Measurements from ENCODE around the gene NEO1.

NEO1 gene

GRCh38 chr15:73051391-73051806 is 864 bp upstream of the NEO1 start:
- H3K4me1 ChIP-seq (ENCODE audit: insufficient read depth, low read length): peaks cover 17% of the 10 kb centered on the region
- peak overlapping the region; percentile 82 for H3K4me2 ChIP-seq (ENCODE audit: insufficient read depth, low read length)
- H4K20me1 ChIP-seq (ENCODE audit: insufficient read depth, low read length): 0 out of 2 replicates have a peak, but pooled peaks cover 1% of the 10 kb centered on the region
- H3K27me3 ChIP-seq (ENCODE audit: insufficient read depth, low read length, poor library complexity): peaks cover 29% of the 10 kb centered on the region
- ATAC-seq (ENCODE audit: insufficient read depth, low read depth) (no peak), DNase-seq (no peak)
- TF ChIP-seq, protein P1, sequence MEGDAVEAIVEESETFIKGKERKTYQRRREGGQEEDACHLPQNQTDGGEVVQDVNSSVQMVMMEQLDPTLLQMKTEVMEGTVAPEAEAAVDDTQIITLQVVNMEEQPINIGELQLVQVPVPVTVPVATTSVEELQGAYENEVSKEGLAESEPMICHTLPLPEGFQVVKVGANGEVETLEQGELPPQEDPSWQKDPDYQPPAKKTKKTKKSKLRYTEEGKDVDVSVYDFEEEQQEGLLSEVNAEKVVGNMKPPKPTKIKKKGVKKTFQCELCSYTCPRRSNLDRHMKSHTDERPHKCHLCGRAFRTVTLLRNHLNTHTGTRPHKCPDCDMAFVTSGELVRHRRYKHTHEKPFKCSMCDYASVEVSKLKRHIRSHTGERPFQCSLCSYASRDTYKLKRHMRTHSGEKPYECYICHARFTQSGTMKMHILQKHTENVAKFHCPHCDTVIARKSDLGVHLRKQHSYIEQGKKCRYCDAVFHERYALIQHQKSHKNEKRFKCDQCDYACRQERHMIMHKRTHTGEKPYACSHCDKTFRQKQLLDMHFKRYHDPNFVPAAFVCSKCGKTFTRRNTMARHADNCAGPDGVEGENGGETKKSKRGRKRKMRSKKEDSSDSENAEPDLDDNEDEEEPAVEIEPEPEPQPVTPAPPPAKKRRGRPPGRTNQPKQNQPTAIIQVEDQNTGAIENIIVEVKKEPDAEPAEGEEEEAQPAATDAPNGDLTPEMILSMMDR (IDR thresholded peaks at IDR 0.05; ENCODE audit: borderline replicate concordance, extremely low read depth, low read length, poor library complexity, severe bottlenecking): no peak
- TF ChIP-seq EZH2 (IDR thresholded peaks at IDR 0.05; ENCODE audit: borderline replicate concordance, low read depth, low read length, severe bottlenecking): no peak
- H3K9me3 ChIP-seq (ENCODE audit: insufficient read depth, low read length, severe bottlenecking): no peaks in the 10 kb centered on the region
- H3K36me3 ChIP-seq (ENCODE audit: insufficient read depth, low read length): no peaks in the 10 kb centered on the region
- no peak overlapping the region; the same call in 1 of the 2 replicates for H3K27ac ChIP-seq (ENCODE audit: low read length)
- peak overlapping the region; percentile 84 for H2AFZ ChIP-seq (ENCODE audit: low read depth, low read length)
- no peaks in the 10 kb centered on the region for H3K79me2 ChIP-seq (ENCODE audit: insufficient read depth, low read length)
- H3K9ac ChIP-seq (ENCODE audit: low read depth, low read length): peak overlapping the region; percentile 71
- H3K4me3 ChIP-seq (ENCODE audit: low read depth in 1 of 2, low read length in 2 of 2): peak overlapping the region; percentile 59 to 73; a peak in 3 of 4 replicates

DNA sequence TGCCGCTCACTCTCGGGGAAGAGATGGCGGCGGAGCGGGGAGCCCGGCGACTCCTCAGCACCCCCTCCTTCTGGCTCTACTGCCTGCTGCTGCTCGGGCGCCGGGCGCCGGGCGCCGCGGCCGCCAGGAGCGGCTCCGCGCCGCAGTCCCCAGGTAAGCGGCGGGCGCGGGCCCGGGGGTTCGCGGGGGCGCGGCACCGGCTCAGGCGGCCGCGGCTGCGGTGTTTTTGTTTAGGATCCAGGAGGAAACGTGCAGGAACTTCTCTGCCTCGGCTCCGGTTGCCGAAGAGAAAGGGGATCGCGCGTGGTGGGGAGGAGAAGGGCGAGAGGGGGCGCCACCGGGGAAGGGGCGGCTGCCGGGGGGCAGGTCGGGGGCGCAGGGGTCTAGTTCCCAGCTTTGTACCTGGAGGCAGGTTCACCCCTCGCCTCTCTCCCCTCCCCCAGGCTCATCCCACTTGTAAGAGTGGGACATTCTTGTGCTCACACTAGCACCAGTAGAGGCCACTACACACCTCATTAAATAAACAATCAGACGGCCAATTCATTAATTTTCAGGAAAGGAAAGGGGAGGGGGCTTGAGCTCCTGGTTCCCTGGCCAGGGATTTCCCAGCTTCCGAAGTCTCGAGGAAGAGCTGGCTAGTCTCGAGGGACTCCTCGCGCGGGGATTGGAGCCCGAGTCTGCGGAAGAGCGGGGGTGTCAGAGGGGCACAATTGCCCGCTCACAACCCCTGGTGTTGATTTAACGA is 562 bp downstream of the NEO1 start:
- H3K9me3 ChIP-seq (ENCODE audit: insufficient read depth, low read length, severe bottlenecking): no peaks in the 10 kb centered on the region
- H2AFZ ChIP-seq (ENCODE audit: low read depth, low read length): peak overlapping the region; percentile 53
- no peak for TF ChIP-seq EZH2 (IDR thresholded peaks at IDR 0.05; ENCODE audit: borderline replicate concordance, low read depth, low read length, severe bottlenecking)
- TF ChIP-seq, protein P1 (IDR thresholded peaks at IDR 0.05; ENCODE audit: borderline replicate concordance, extremely low read depth, low read length, poor library complexity, severe bottlenecking): peak; percentile 46
- peak overlapping the region; percentile 36 to 67; a peak in 3 of 4 replicates for H3K4me3 ChIP-seq (ENCODE audit: low read depth in 1 of 2, low read length in 2 of 2)
- peak overlapping the region; percentile 86 for H3K4me2 ChIP-seq (ENCODE audit: insufficient read depth, low read length)
- H3K27me3 ChIP-seq (ENCODE audit: insufficient read depth, low read length, poor library complexity): peaks cover 25% of the 10 kb centered on the region
- no peaks in the 10 kb centered on the region for H3K36me3 ChIP-seq (ENCODE audit: insufficient read depth, low read length)
- H3K4me1 ChIP-seq (ENCODE audit: insufficient read depth, low read length): peaks cover 17% of the 10 kb centered on the region
- DNase-seq (peak; percentile 29), ATAC-seq (ENCODE audit: insufficient read depth, low read depth) (peak; percentile 61)
- no peaks in the 10 kb centered on the region for H3K79me2 ChIP-seq (ENCODE audit: insufficient read depth, low read length)
- peak overlapping the region; percentile 15; the same call in 1 of the 2 replicates for H3K27ac ChIP-seq (ENCODE audit: low read length)
- H3K9ac ChIP-seq (ENCODE audit: low read depth, low read length): peak overlapping the region; percentile 59
- H4K20me1 ChIP-seq (ENCODE audit: insufficient read depth, low read length): 0 out of 2 replicates have a peak, but pooled peaks cover 5% of the 10 kb centered on the region

- Histone ChIP-seq H3K9me3 (ENCODE audit: insufficient read depth, low read length, severe bottlenecking) (no peaks in the 10 kb centered on the region), H2AFZ (ENCODE audit: low read depth, low read length) (peak overlapping the region; percentile 53), H3K79me2 (ENCODE audit: insufficient read depth, low read length) (no peaks in the 10 kb centered on the region), H3K4me1 (ENCODE audit: insufficient read depth, low read length) (peaks cover 17% of the 10 kb centered on the region), H3K27me3 (ENCODE audit: insufficient read depth, low read length, poor library complexity) (peaks cover 22% of the 10 kb centered on the region), H4K20me1 (ENCODE audit: insufficient read depth, low read length) (0 out of 2 replicates have a peak, but pooled peaks cover 5% of the 10 kb centered on the region), H3K27ac (ENCODE audit: low read length) (peak overlapping the region; percentile 15; the same call in 1 of the 2 replicates), H3K36me3 (ENCODE audit: insufficient read depth, low read length) (no peaks in the 10 kb centered on the region), H3K9ac (ENCODE audit: low read depth, low read length) (peak overlapping the region; percentile 59), H3K4me3 (ENCODE audit: low read depth in 1 of 2, low read length in 2 of 2) (peak overlapping the region; percentile 36 to 67; a peak in 3 of 4 replicates), H3K4me2 (ENCODE audit: insufficient read depth, low read length) (peak overlapping the region; percentile 86)
- DNase-seq: no peak
- ATAC-seq (ENCODE audit: insufficient read depth, low read depth): no peak
- TF ChIP-seq, protein P1 (IDR thresholded peaks at IDR 0.05; ENCODE audit: borderline replicate concordance, extremely low read depth, low read length, poor library complexity, severe bottlenecking): no peak
- TF ChIP-seq EZH2 (IDR thresholded peaks at IDR 0.05; ENCODE audit: borderline replicate concordance, low read depth, low read length, severe bottlenecking): no peak
These were observed 1.1 kb downstream of the NEO1 start for GRCh38 chr15:73053398-73053723.
